Activated CD4-positive, alpha-beta T cell treated with anti-CD3 and anti-CD28 coated beads for 4 hours (primary cell): ENCODE measurements around the gene COL6A3.
"Not testable (repeated sequence)": the region's sequence is repeated elsewhere in the genome, so short reads cannot be mapped to it uniquely, and the experiment has no call there.

Experiments used
- DNase-seq, 2 donors: peaks; one replicate each; pipeline ENCODE4 v3.0.0-alpha.2; 2020

The COL6A3 gene

DNA sequence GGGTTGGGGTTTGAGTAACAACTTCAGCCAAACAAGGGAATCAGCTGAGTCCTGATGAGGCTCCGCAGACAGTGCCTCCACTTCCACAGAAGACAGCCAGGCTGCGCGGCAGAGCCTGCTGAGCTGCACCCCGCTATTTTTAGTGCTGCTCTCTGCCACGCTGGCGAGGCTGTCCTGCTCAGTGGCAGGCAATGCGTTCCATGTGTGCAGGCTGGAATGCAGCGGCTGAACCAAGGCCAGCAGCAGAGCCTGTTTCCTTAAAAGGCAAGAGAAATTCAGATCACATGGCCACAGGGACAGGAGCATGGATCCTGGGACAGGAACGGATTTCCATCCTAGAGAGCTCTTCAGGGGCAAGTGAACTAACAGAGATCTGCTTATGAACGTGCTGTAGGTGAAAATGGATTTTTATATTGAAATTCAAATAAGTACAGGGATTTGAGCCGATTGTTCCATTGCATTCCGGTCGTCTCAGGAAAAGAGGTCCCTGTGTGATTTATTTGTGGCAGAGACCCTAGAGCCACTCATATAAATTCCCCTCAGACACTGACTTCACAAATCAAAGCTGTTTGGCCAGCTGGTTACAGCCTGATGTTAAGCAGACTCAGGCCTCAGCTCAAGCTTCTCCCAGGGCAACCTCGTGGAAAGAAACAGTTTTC is 98.7 kb downstream of the COL6A3 start:
- DNase-seq, result no peak

DNA sequence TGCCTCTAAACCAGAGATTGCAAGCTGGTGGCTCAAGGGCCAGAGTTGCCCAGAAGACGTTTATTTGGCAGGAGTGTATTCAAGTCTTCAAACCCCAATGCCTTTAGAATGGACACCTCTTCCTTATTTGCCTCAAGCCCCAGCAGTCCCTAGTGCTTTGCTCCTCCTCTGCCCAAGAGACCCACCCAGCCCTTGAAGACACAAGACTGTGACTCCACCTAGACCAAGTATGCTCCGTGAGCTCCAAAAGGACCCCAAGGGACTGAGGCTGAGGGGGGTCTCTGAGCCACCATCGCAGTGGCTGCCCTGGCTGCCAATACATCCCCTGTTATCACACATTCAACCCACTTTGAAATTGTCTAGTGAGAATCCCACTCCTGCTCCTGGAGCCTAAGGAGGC is 99.3 kb downstream of the COL6A3 start:
- no peak for DNase-seq

- DNase-seq, result no peak
Observed at GRCh38 chr2:237314198-237314597, 99.8 kb downstream of the COL6A3 start.

GRCh38 chr2:237312021-237312755 is 101.8 kb downstream of the COL6A3 start:
- DNase-seq, result no peak

DNA sequence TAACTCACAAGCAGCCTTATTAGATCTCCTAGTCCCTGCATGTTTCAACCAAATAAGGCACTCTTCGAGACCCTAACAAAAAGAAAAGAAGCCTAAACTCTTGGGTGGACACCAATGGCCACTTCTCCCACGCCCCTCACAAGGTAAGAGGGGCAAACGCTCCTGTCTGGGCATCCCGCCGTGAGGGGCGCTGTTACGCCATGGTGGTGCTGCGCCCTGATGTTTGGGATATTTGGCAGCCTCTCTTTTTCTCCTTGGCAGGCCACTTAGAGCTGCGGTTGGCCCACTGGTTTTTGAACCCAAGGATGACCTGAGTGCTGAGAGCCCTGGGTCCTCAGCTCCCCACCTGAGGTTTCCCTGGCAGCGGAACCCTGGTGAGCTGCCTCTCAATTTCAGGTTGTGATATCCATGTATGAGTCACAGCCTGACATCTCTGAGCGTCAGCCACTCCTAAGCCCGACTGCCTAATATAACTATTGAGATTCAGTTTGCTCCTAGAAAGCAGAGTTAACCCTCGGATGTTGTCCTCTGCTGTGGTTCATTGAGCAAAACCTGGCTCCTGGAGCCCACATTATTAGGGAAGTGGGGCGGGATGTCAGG is 103.3 kb downstream of the COL6A3 start:
- DNase-seq, result no peak

GRCh38 chr2:237309416-237309815 is 104.5 kb downstream of the COL6A3 start:
- DNase-seq, result no peak

DNA sequence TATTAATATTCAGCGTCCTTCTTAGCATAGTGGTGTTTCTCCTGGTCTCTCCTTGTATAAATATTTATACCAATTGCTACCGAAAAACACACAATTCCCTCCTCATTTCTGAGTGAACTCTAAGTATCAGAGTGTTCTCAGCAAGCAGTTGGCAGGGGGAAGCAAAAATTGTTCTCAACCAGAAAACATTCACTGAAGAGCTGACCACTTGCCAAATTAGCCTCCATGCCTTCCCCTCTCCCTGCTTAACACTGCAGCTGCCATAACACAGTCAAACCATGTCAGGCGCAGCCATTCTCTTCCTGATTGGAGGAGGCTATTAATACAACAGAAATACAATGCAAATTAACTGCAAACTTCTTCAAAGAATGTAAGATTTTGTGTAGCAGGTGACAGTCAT is 105.0 kb downstream of the COL6A3 start:
- no peak for DNase-seq

GRCh38 chr2:237307474-237307873 is 106.5 kb downstream of the COL6A3 start:
- no peak for DNase-seq

- DNase-seq, result no peak
Observed at GRCh38 chr2:237306787-237307170, 107.2 kb downstream of the COL6A3 start.

DNA sequence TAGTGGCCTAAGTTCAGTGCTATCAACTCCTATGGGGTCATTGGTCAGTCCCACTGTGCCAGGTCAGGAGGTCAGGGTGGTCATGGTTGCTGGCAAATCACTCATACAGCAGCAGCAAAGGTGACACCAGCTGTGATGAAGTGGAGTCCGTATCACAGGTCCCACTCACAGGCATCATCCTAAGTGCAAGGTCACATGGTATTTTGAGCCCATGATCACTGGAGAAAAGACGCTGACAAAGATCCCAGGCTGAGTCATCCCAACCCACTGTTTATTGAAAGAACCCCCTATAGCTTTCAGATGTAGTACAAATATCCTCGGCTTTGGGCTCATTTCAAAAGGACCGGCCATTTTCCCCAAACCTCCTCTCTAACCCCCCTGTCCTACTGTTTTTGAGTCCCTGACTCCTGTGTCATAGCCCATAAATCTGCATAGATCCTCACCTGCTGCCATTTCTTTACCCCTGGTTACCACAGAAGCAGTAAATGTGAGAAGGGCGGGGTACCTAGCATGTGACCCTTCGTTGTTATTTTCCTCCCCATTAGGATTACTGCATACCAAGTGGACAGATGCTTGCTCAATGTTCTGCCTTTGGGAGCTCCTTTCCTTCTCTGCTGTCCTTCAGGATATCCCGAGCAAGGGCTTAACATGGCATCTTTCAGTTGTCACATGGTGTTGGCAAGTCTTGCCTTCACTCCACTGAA is 107.7 kb downstream of the COL6A3 start:
- no peak for DNase-seq

DNA sequence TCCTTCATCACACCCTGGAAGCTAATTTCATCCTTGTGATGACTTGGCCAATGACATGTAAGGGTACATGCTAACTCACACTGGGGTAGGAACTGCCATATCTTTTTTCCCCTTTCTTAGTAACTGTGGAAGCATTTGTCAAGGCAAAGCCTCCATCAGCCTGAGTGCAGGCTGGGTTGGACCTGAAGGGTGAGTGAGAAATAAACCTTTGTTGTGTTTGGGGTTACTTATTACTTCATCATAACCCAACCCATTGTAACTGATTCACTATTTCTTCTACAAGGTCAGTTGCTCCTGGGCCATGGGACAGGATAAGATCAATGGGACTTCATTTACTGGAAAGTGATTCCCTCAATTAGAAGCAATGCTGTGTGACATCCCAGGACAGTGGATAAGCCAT is 108.4 kb downstream of the COL6A3 start:
- DNase-seq, result no peak

- DNase-seq, result no peak
Observed at GRCh38 chr2:237304763-237305514, 109.0 kb downstream of the COL6A3 start.

DNA sequence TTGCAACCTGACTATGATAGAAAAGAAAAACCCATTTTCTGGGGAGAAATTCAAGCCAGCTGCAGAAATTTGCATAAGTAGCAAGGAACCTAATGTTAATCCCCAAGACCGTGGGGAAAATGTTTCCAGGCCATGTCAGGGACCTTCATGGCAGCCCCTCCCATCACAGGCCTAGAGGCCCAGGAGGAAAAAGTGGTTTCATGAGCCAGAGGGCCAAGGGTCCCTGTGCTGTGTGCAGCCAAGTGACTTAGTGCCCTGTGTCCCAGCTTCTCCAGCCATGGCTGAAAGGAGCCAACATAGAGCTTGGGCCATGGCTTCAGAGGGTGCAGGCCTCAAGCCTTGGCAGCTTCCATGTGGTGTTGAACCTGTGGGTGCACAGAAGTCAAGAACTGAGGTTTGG is 110.7 kb downstream of the COL6A3 start:
- not testable (repeated sequence) for DNase-seq

DNA sequence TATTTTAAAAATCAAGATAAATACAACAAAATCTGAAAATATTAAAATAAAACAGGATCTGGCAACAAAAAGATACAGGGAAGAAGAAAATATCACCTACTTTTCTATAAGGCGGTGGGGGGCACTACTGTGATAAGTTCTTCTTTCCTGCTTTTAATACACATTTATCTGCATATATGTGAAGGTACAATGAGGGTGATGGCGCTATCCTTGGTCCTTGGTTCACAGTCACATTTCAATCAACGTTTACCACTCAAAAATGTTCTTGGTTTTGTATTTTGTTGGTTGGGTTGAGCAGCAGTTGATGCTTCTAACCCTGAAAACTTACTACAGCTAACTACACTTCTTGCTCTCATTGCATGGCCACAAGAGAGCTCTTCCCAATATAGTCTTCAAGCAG is 112.4 kb downstream of the COL6A3 start:
- no peak for DNase-seq

DNA sequence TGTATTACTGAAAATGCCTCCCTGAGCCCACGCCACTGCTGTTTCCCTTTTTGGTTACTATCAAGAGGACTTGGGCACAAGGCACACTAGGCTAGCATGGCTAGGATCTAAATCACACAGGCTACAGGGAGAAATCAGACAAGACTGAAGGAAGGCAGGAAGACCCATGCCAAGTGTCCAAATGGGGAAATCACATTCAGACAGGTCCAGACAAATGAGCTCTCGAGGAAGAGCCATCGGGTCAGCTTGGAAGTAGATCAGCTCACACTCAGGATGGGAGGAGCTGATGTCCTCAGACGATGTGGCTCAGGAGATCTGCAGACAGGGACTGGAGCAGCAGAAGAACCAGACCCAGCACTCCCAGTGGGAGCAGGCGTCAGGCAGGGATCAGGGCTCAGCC is 113.2 kb downstream of the COL6A3 start:
- DNase-seq, result no peak

DNA sequence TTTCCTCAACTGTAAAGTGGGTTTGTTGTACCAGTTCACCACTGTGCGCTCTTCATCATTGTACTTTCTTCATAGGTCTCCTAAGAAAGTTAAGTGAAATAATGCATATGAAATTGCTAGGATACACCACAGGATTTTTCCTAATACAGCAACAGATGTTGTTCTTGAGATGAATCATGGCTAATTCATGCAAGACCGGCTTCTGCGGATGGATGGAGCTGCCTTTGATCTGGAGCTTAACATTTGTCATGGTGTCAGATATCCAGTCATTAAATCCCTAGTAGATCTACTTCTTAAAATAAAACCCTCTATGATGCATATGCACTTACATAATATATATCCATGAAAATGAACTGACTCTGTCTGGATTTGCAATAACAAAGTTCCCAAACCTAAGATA is 114.1 kb downstream of the COL6A3 start:
- DNase-seq, result no peak

DNA sequence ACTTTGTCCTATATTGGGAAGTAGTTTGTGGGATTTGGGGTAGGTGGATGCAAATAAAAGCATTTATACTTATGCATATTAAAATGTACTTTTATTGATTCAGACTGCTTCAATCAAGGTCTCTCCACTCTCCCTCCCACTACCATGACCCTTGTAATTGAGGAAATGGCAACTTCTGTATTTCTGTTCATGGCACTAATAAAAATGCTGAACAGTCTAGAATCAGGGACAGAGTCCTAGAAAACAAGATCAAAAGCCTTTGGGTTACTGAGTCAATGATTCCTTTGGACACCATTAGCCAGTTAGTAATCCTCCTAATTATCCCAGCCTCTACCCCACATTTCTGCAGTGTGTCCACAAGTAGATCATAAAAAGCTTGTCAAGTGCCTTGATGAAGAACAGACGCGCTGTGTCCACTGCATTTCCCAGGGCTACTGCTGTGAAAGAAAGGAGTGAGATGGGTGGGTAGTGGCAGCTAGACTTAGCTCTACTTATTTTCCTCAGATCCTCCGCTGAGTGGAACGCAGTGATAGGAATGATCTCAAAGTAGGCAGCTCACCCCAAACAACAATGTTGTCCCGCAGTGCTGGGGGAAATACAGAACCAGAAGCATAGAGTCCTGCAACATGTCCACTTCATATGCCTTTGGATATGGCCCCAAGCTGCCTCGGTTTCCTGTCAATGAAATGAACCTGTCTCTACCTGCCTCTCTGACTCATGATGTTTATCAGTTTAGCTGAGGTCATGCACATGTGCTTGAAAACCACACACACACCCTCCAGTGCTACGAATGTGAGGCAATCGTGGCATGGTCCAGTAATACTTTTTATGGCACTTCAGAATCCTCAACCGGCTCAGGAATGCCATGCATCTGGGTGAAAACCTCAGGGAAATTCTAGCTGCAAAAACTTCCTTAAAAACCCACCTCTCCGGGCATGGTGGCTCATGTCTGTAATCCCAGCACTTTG is 115.5 kb downstream of the COL6A3 start:
- DNase-seq, result no peak

DNA sequence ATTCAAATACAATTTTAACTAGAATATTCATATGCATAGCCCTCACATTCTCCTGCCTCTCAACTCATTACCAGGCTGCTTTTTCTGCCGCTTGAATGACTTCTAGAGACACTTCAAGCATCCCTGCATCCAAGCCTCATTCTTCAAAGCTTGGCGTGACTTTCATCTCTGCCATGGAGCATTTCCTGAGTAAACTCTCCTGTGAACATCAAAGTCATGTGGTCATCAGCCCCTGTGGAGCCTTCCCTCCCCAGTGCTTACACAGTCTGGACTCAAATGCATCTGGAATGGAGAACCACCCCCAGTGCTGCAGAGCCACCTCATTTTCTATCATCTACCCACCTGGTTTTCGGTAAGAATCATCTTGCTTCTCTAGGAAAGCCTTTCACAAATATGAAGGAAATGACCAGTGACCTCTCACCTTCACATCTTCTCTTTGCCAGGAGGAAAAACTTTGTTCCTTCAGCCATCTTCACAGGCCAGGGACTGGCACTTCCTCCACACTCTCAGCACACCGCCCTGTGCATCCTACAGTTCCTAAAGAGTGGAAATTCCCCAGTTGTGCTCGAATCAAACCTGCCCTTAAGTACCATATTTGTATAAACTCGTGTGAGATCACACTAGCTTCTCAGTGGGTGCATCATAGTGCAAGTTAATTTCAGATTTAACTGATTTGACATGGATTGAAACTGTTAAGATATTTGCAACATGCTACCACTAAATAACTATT is 116.4 kb downstream of the COL6A3 start:
- DNase-seq, result no peak

DNA sequence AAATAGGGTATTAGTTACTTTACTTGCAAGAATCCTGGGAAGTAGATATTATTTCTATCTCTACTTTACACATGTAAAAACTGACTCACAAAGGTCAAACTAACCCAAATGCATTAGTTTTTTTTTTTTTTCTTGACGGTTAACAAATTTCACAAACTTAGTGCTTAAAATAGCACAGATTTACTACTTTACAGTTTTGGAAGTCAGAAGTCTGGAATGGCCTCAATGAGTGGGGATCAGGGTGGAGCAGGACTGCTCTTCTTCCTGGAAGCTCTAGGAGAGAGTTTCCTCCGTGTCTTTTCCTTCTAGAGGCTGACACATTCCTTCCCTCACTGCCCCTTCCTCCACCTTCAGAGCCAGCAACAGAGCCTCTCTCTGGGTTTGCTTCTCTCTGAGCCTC is 117.2 kb downstream of the COL6A3 start:
- DNase-seq, result no peak

GRCh38 chr2:237295889-237296480 is 118.0 kb downstream of the COL6A3 start:
- no peak for DNase-seq

DNA sequence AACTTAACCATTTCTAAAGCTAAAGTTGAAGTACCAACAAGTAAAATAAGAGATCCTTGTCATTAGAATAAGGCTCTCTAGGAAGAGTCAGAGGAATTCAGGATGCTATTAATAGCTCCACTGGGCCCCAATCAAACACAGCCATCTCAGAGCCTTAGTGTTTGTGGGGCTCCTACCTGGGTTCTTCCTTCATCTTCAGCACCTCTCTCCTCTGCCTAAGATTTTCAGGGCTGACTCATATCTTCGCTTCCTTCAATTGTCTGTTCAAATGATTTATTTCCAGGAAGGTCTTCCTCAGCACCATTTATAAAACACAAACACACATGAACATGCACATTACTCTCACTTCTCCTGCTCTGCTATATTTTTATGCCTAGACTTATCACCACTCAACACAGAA is 119.5 kb downstream of the COL6A3 start:
- no peak for DNase-seq
